HL-60 (cell line): ENCODE measurements around the gene SEMA7A.

ENCODE experiments used
- DNase-seq, 2 experiments: peaks; one replicate each; pipeline ENCODE4 v3.0.0-alpha.2; 2010 to 2020; ENCODE audit warnings: low read depth in 1 of 2, low spot score in 1 of 2
- H3K27ac ChIP-seq: fragments of 250-450 bp; sonication (Bioruptor Pico); replicated peaks from 2 replicates; pipeline ENCODE4 v1.5.1; 2020; ENCODE audit warnings: mild to moderate bottlenecking, moderate library complexity
- H3K27me3 ChIP-seq: fragments of 250-450 bp; sonication (Bioruptor Pico); 2 replicates; pipeline ENCODE4 v1.5.1; 2021; ENCODE audit warnings: mild to moderate bottlenecking, moderate library complexity; ENCODE audit not compliant: insufficient read depth, poor library complexity, severe bottlenecking
- H3K4me3 ChIP-seq: replicated peaks from 2 replicates; pipeline ENCODE4 v1.5.1; 2011; ENCODE audit warnings: mild to moderate bottlenecking, control low read depth, low read length; ENCODE audit not compliant: insufficient read depth
- CTCF ChIP-seq: IDR thresholded peaks from one replicate; pipeline ENCODE4 v1.5.1; 2011; ENCODE audit warnings: low read length, control low read depth, inconsistent platforms; ENCODE audit not compliant: insufficient read depth
- GABPA ChIP-seq: IDR thresholded peaks from 2 replicates; pipeline ENCODE4 v1.6.1; 2012; ENCODE audit warnings: low read depth
- POLR2AphosphoS5 ChIP-seq: IDR thresholded peaks from 2 replicates; pipeline ENCODE4 v1.6.1; 2012; ENCODE audit warnings: low read depth
- REST ChIP-seq: IDR thresholded peaks from 2 replicates; pipeline ENCODE4 v1.6.1; 2012; ENCODE audit warnings: low read depth; ENCODE audit not compliant: insufficient replicate concordance
- SPI1 ChIP-seq: IDR thresholded peaks from 2 replicates; pipeline ENCODE4 v1.6.1; 2012; ENCODE audit warnings: low read depth, mild to moderate bottlenecking, borderline replicate concordance

SEMA7A gene

GRCh38 chr15:74432271-74432967, 1.3 kb downstream of the SEMA7A start:
- DNase-seq, result no peak
- no peak overlapping the region for H3K27ac ChIP-seq
- TF ChIP-seq SPI1 (no peak), CTCF (no peak), GABPA (no peak), REST (no peak), POLR2AphosphoS5 (no peak)
- peak overlapping the region; percentile 61 for H3K4me3 ChIP-seq
- H3K27me3 ChIP-seq, result peaks cover 15% of the 10 kb centered on the region

- Histone ChIP-seq H3K4me3 (no peak overlapping the region), H3K27ac (no peak overlapping the region), H3K27me3 (peaks cover 15% of the 10 kb centered on the region)
- TF ChIP-seq CTCF (no peak), SPI1 (no peak), REST (no peak), POLR2AphosphoS5 (no peak), GABPA (no peak)
- DNase-seq, result no peak
Measured at GRCh38 chr15:74431645-74432044, 2.1 kb downstream of the SEMA7A start.

- H3K27ac ChIP-seq, result no peak overlapping the region
- no peak for DNase-seq
- H3K4me3 ChIP-seq, result no peak overlapping the region
Measured at GRCh38 chr15:74431116-74431515, 2.6 kb downstream of the SEMA7A start.

More at GRCh38 chr15:74431116-74431515, 2.6 kb downstream of the SEMA7A start:
- TF ChIP-seq SPI1 (no peak), POLR2AphosphoS5 (no peak), GABPA (no peak), REST (no peak), CTCF (no peak)
- peaks cover 15% of the 10 kb centered on the region for H3K27me3 ChIP-seq
